Vagina (tissue), 2 donors: ENCODE data around the gene MYOZ3.

Experiments used
- CTCF ChIP-seq, 3 experiments: fragments of 450-650 bp in 2 of 3; fragments of 200-600 bp in 1 of 3; sonication (generic) in 1 of 3; IDR thresholded peaks; one replicate each; pipeline ENCODE4 v1.5.1; 2017 to 2019; ENCODE audit warnings: antibody characterized with exemption in 3 of 3, mild to moderate bottlenecking in 2 of 3, moderate library complexity in 2 of 3
- POLR2A ChIP-seq, 2 donors: fragments of 450-650 bp; IDR thresholded peaks; one replicate each; pipeline ENCODE4 v1.6.1; 2017; ENCODE audit warnings: antibody characterized with exemption in 2 of 2, mild to moderate bottlenecking in 2 of 2, moderate library complexity in 2 of 2

GRCh38 chr5:150638053-150638444 lies 23.0 kb upstream of the MYOZ3 start:
- TF ChIP-seq CTCF (IDR thresholded peaks at IDR 0.05) (no peak), POLR2A (IDR thresholded peaks at IDR 0.05) (no peak)
